GM19043 (cell line): ENCODE results near the gene FBLIM1.

Experiments
- ATAC-seq: cut with Tn5 transposase; IDR thresholded peaks from one replicate; pipeline ENCODE4 v1.9.1; 2021; ENCODE audit warnings: low read depth; ENCODE audit not compliant: unreplicated experiment

FBLIM1 gene

DNA sequence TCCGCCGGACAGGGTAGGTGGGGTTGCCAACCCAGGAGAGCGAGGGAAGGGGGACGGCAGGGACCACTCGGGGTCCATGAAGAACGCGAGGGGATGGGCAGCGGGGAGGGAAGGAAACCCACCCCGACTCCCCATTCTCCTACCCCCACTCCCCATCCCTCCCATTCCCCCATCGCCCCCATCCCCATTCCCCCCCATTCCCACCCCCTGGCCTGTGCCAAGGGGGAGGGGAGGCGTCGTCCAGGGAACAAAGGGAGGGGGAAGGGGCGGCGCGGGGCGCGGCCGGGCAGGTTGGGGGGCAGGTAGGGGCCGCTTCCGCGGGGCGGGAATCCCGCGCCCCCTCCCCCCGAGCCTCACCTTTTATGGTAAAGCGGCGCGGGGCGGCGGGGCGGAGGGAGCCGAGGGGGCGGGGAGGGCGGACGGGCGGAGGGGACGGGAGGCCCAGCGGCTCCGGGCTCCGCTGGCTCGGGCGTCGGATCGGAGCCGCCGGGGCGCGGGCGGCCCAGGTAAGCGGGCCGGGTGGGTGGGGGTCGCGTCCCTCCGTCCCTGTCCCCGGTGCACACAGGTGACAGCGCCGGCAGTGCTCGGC, at the start of gene FBLIM1:
FBLIM1 (plus strand) TSS at position 453 of the 589 bp plus-strand sequence. CDS start 6,189 bp downstream, outside the sequence.
- ATAC-seq, result no peak

GRCh38 chr1:15709226-15709625, 49.4 kb upstream of the FBLIM1 start:
- ATAC-seq, result no peak

- no peak for ATAC-seq
Measured at GRCh38 chr1:15712168-15712567, 46.4 kb upstream of the FBLIM1 start.

DNA sequence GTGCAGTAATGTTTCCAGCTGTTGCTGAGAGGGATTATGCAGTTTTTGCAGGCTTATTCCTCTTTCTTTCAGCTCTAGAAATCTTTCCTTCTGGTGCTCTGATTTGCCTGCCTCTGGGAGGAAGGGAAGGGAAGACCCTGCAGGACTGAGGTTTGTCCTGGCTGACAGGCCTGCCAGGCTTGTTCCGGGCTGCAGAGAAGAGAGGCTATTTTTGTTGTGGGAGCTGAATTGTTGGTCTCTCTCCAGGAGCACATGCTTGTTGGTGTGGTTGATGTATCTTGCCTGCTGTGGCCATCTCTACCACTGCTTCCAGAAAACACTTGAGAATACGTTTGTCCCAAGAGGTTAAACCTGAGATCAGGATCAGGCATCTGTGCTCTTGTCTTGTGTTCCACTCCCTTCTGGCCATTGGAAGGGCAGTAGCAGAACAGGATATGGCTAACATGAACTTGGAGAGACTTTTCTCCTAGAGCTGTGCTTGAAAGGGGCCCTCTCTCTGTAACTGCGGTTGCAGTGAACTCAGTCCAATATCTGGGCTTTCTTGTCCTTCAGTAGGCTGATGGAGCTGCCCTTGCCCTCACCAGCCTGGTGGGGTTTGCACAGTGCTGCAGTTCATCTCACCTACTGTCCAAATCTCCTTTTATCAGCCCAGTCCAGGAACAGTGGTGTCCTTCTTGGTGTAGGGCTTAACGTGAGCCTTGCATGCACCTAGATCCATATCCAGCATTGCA, 44.0 kb upstream of the FBLIM1 start:
- ATAC-seq, result no peak

GRCh38 chr1:15717418-15718125, 41.0 kb upstream of the FBLIM1 start:
- no peak for ATAC-seq

GRCh38 chr1:15718199-15718601, 40.4 kb upstream of the FBLIM1 start:
- ATAC-seq, result no peak

DNA sequence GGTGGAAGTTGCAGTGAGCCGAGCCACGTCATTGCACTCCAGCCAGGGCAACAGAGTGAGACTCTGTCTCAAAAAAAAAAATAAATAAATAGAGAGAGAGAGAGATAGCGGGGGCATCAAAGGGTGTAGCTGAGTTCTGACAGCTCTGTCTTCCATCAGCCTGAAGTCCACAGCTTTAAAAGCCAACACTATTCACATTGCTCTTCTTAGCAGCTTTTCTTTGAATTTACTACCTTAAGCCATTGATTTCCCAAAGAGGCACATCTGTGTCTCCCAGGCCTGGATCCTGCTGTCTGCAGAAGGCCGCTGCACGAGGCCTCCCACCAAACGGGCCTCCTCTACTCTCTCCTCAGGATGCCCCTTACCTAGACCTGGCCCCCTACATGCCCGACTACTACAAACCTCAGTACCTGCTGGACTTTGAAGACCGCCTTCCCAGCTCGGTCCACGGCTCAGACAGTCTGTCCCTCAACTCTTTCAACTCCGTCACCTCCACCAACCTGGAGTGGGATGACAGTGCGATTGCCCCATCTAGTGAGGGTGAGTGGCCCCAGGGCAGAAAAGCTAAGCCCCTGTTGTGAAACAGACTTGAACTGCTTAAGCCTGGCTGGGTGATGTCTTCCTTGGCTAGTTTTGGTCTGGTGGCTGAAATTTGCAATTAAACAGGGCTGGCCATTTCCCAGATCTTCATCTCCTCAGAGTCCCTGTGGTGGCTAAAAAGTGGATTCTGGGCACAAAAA, 39.0 kb upstream of the FBLIM1 start:
- ATAC-seq, result no peak

GRCh38 chr1:15720861-15721260, 37.7 kb upstream of the FBLIM1 start:
- no peak for ATAC-seq

DNA sequence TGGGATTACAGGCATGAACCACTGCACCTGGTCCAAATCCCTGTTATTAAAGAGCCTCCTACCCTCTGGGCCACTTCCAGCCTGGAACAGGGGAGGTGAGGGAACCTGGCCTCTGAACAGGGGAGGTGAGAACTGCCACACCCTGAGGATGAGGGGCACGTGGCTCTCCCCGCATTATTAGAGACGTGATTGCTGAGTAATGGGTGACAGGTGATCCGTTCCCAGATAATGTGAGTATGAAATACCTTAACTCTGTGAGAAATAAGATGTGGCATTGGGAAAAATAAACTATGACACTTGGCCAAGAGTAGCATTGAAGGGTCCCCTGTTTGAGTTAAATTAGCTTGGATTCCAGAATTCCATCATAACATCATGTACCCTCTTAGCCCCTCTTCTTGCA, 36.2 kb upstream of the FBLIM1 start:
- ATAC-seq, result no peak

- ATAC-seq, result no peak
Measured at GRCh38 chr1:15722836-15723532, 35.6 kb upstream of the FBLIM1 start.

- no peak for ATAC-seq
Measured at GRCh38 chr1:15723631-15724246, 34.9 kb upstream of the FBLIM1 start.

DNA sequence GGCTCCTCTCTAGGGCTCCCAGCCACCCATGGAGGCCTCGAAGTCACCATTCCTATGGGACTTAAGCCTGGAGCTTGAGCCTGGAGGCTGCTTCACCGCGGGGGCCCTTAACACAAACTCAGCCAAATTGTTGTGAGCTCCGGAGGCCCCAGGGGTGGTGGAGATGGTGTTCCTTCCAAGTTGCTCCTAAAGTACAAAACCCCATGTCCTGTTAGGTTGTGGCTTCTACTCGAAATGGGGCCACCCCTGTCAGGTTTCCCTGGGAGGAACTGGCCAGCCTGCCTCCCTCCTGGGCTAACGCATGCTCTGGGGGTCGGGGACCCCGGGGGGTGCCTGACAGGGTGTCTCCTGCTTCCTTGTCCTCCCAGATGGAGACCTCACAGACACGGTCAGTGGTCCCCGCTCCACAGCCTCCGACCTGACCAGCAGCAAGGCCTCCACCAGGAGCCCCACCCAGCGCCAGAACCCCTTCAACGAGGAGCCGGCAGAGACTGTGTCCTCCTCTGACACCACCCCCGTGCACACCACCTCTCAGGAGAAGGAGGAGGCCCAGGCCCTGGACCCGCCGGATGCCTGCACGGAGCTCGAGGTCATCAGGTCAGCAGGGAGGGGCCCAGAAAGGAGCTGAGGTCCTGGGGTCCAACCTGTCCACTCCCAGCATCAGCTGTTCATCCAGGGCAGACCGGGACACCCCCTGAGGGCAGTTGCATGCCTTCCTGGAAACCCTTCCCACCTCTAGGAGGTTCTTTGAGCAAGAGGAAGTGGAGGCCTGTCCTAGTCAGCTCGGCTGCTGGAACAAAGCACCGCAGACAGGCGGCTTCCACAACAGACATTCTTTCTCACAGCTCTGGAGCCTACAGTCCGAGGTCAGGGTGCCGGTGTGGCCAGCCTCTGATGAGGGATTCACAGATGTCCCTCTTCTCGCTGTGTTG, 33.4 kb upstream of the FBLIM1 start:
- no peak for ATAC-seq

GRCh38 chr1:15726508-15726907, 32.1 kb upstream of the FBLIM1 start:
- no peak for ATAC-seq

- no peak for ATAC-seq
Measured at GRCh38 chr1:15727021-15727420, 31.6 kb upstream of the FBLIM1 start.

GRCh38 chr1:15727424-15727823, 31.2 kb upstream of the FBLIM1 start:
- no peak for ATAC-seq

GRCh38 chr1:15727866-15728534, 30.6 kb upstream of the FBLIM1 start:
- no peak for ATAC-seq

DNA sequence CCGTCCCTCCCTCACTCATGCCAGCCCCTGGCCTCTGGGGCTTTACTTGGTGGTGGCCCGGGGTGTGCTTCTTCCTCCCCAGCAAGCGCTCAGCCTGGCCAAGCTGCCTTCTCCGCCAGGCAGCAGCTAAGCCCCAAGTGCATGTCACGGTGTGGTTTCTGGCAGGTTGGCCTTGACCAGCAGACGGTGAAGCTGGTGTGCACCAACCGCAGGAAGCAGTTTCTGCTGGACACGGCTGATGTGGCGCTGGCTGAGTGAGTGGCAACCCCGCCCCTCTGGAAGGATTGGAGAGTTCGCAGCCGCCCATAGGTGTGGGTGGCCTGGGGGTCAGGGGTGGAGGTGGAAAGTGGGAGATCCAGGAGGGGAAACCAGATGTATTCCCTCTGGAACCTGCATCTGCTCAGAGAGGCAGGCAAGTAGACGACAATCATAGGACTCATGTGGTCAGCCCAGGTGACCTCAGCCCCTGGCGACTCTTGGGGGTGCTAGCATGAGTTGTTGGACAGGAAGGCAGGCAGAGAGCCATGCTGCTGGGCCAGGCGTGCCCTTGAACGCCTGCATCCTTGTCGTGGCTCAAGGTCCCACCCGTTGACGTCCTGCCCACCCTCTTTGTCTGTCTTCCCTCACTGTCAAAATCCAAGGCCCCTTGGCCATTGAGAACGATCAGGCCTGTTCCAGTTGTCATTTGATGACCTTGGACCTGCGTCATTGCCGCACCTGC, 29.5 kb upstream of the FBLIM1 start:
- ATAC-seq, result no peak

- no peak for ATAC-seq
Measured at GRCh38 chr1:15730423-15730822, 28.2 kb upstream of the FBLIM1 start.
